Endodermal cell (in vitro differentiated cells): ENCODE data around the gene PNPLA7. TPM values are rescaled to one million over a fixed set of nuclear protein-coding genes. Genes with fewer than 3 reads are reported as not detected.

Experiments
- DNase-seq: peaks from one replicate; pipeline ENCODE4 v3.0.0-alpha.2; 2017
- H3K27ac ChIP-seq: 2 replicates; pipeline ENCODE4 v1.5.1; 2013; ENCODE audit warnings: mild to moderate bottlenecking, low read depth, low read length, moderate library complexity
- H3K27me3 ChIP-seq: 2 replicates; pipeline ENCODE4 v1.6.1; 2013; ENCODE audit warnings: mild to moderate bottlenecking, low read length, moderate library complexity; ENCODE audit not compliant: insufficient read depth, control insufficient read depth, poor library complexity, severe bottlenecking
- H3K36me3 ChIP-seq: 2 replicates; pipeline ENCODE4 v1.7.0; 2013; ENCODE audit warnings: mild to moderate bottlenecking, low read length, moderate library complexity; ENCODE audit not compliant: control insufficient read depth, insufficient read depth
- H3K4me1 ChIP-seq: one replicate; pipeline ENCODE4 v1.7.0; 2013; ENCODE audit warnings: low read length; ENCODE audit not compliant: control insufficient read depth, insufficient read depth
- H3K4me3 ChIP-seq: 2 replicates; pipeline ENCODE4 v1.5.1; 2013; ENCODE audit warnings: mild to moderate bottlenecking, low read length, moderate library complexity
- H3K9ac ChIP-seq: 2 replicates; pipeline ENCODE4 v1.6.1; 2013; ENCODE audit warnings: mild to moderate bottlenecking, low read length, moderate library complexity; ENCODE audit not compliant: poor library complexity, severe bottlenecking; ENCODE audit errors: extremely low read depth
- H3K9me3 ChIP-seq: 2 replicates; pipeline ENCODE4 v1.6.1; 2013; ENCODE audit warnings: mild to moderate bottlenecking, low read length, moderate library complexity; ENCODE audit not compliant: control insufficient read depth
- H3K27ac Mint-ChIP-seq: 2 replicates; pipeline ENCODE4 v1.8.0; 2020; ENCODE audit warnings: mixed read lengths
- H3K27me3 Mint-ChIP-seq: 2 replicates; pipeline ENCODE4 v1.8.0; 2021; ENCODE audit warnings: mild to moderate bottlenecking, mixed read lengths; ENCODE audit not compliant: insufficient read depth
- H3K36me3 Mint-ChIP-seq: 2 replicates; pipeline ENCODE4 v1.8.0; 2020; ENCODE audit warnings: low read depth, mixed read lengths
- H3K4me1 Mint-ChIP-seq: 2 replicates; pipeline ENCODE4 v1.8.0; 2020; ENCODE audit warnings: mixed read lengths
- H3K4me3 Mint-ChIP-seq: 2 replicates; pipeline ENCODE4 v1.8.0; 2020; ENCODE audit warnings: mild to moderate bottlenecking, moderate library complexity, mixed read lengths
- H3K9me3 Mint-ChIP-seq: 2 replicates; pipeline ENCODE4 v1.8.0; 2020; ENCODE audit warnings: mild to moderate bottlenecking, mixed read lengths
- CTCF ChIP-seq: fragments of 200-600 bp; sonication (generic); conservative IDR thresholded peaks from 2 replicates; pipeline ENCODE4 v1.5.0; 2021; ENCODE audit warnings: antibody characterized with exemption, mild to moderate bottlenecking
- WGBS, 2 experiments: methylation state at CpG; one replicate each; pipeline versions ENCODE4 v1.1.5 to v1.1.7; 2013; ENCODE audit warnings: missing lambda C conversion rate in 2 of 2, mixed read lengths in 1 of 2; ENCODE audit not compliant: insufficient coverage in 1 of 2, insufficient read length in 1 of 2; 5-methylcytosine and 5-hydroxymethylcytosine counted together
- total RNA-seq, 2 donors: library from RNA; stranded (reverse); fragmentation: NEBNext Ultra II Directional in 1 of 2; extraction: Animal tissue kit (Norgen Biotek cat#: 25700) in 1 of 2; gene quantifications; 2 replicates in 1 of 2; 3 replicates in 1 of 2; pipeline ENCODE4 v1.2.1, GENCODE V29; 2021

The PNPLA7 gene
- total RNA-seq, 2 donors from 2014 or later = 2.0 to 2.4 TPM

GRCh38 chr9:137543237-137543963, 6.8 kb downstream of the PNPLA7 start:
- H3K9me3 ChIP-seq = no peaks in the 10 kb centered on the region
- no peak for TF ChIP-seq CTCF
- no peak overlapping the region for H3K9ac ChIP-seq
- no peak for DNase-seq
- H3K36me3 Mint-ChIP-seq = peaks cover 8% of the 10 kb centered on the region
- no peaks in the 10 kb centered on the region for H3K36me3 ChIP-seq
- H3K27ac Mint-ChIP-seq = no peak overlapping the region
- 92% methylated on average over 12 to 25 of the region's 25 CpGs for WGBS, 2 experiments
- no peaks in the 10 kb centered on the region for H3K4me1 Mint-ChIP-seq
- H3K27me3 ChIP-seq = no peaks in the 10 kb centered on the region
- peaks cover 22% of the 10 kb centered on the region for H3K9me3 Mint-ChIP-seq
- no peaks in the 10 kb centered on the region for H3K4me1 ChIP-seq
- H3K27ac ChIP-seq = no peak overlapping the region
- no peaks in the 10 kb centered on the region for H3K27me3 Mint-ChIP-seq
- no peak overlapping the region for H3K4me3 ChIP-seq
- no peak overlapping the region for H3K4me3 Mint-ChIP-seq

GRCh38 chr9:137542486-137542885, 7.7 kb downstream of the PNPLA7 start:
- H3K27ac Mint-ChIP-seq = no peak overlapping the region
- no peaks in the 10 kb centered on the region for H3K9me3 ChIP-seq
- 90 to 98% methylated on average over 18 to 20 of the region's 20 CpGs for WGBS, 2 experiments
- peaks cover 8% of the 10 kb centered on the region for H3K36me3 Mint-ChIP-seq
- H3K4me3 Mint-ChIP-seq = no peak overlapping the region
- H3K27me3 Mint-ChIP-seq = no peaks in the 10 kb centered on the region
- no peak overlapping the region for H3K27ac ChIP-seq
- no peaks in the 10 kb centered on the region for H3K4me1 ChIP-seq
- DNase-seq = no peak
- no peak overlapping the region for H3K9ac ChIP-seq
- no peaks in the 10 kb centered on the region for H3K27me3 ChIP-seq
- H3K36me3 ChIP-seq = no peaks in the 10 kb centered on the region
- H3K4me1 Mint-ChIP-seq = no peaks in the 10 kb centered on the region
- TF ChIP-seq CTCF = no peak
- H3K9me3 Mint-ChIP-seq = peaks cover 20% of the 10 kb centered on the region
- H3K4me3 ChIP-seq = no peak overlapping the region

GRCh38 chr9:137540536-137540935, 9.7 kb downstream of the PNPLA7 start:
- H3K27ac ChIP-seq = peak overlapping the region; percentile 29
- no peaks in the 10 kb centered on the region for H3K36me3 Mint-ChIP-seq
- no peaks in the 10 kb centered on the region for H3K9me3 ChIP-seq
- no peak overlapping the region for H3K9ac ChIP-seq
- no peak overlapping the region for H3K4me3 Mint-ChIP-seq
- WGBS, 2 experiments = 94 to 99% methylated on average over 17 to 18 of the region's 18 CpGs
- no peaks in the 10 kb centered on the region for H3K4me1 ChIP-seq
- TF ChIP-seq CTCF = no peak
- H3K36me3 ChIP-seq = no peaks in the 10 kb centered on the region
- DNase-seq = no peak
- H3K9me3 Mint-ChIP-seq = peaks cover under 1% of the 10 kb centered on the region
- H3K4me3 ChIP-seq = no peak overlapping the region
- H3K27me3 ChIP-seq = no peaks in the 10 kb centered on the region
- H3K4me1 Mint-ChIP-seq = no peaks in the 10 kb centered on the region
- H3K27ac Mint-ChIP-seq = no peak overlapping the region
- no peaks in the 10 kb centered on the region for H3K27me3 Mint-ChIP-seq
